Esophagus squamous epithelium (tissue), 5 donors: ENCODE measurements around the gene B3GNT3. TPM values are rescaled to one million over a fixed set of nuclear protein-coding genes. Genes with fewer than 3 reads are reported as not detected.
A peak's percentile ranks its signal among the peaks of the same experiment; 100 is the strongest.

ENCODE experiments used
- DNase-seq: peaks from one replicate; lab custom pipeline; 2025; lab: John Stamatoyannopoulos, UW
- H3K27ac ChIP-seq, 4 donors: fragments of 200-600 bp; sonication (generic); one replicate each; pipeline ENCODE4 v1.5.1; 2016 to 2019; ENCODE audit warnings: mild to moderate bottlenecking in 1 of 4
- H3K27me3 ChIP-seq, 4 donors: fragments of 200-600 bp; sonication (generic); 1 replicate in 3 of 4; 2 replicates in 1 of 4; pipeline versions ENCODE4 v1.5.1 to v1.6.0; 2017 to 2021; ENCODE audit warnings: antibody characterized with exemption in 1 of 4
- H3K36me3 ChIP-seq, 3 donors: fragments of 200-600 bp; sonication (generic); one replicate each; pipeline ENCODE4 v1.5.1; 2016 to 2019
- H3K4me1 ChIP-seq, 3 donors: fragments of 200-600 bp; sonication (generic); one replicate each; pipeline ENCODE4 v1.5.1; 2017 to 2019
- H3K4me3 ChIP-seq, 4 donors: fragments of 200-600 bp; sonication (generic); 1 replicate in 3 of 4; 2 replicates in 1 of 4; pipeline ENCODE4 v1.5.1; 2016 to 2019; ENCODE audit warnings: mild to moderate bottlenecking in 2 of 4, moderate library complexity in 1 of 4
- H3K9me3 ChIP-seq, 3 donors: fragments of 200-600 bp; sonication (generic); one replicate each; pipeline ENCODE4 v1.5.1; 2016 to 2019
- POLR2A ChIP-seq, 4 donors: fragments of 450-650 bp; IDR thresholded peaks; one replicate each; pipeline ENCODE4 v1.6.1; 2017; ENCODE audit warnings: antibody characterized with exemption in 4 of 4, mild to moderate bottlenecking in 4 of 4, moderate library complexity in 3 of 4
- WGBS, 2 donors: methylation state at CpG; one replicate each; pipeline ENCODE4 v1.1.5; 2018; 5-methylcytosine and 5-hydroxymethylcytosine counted together
- intact Hi-C: fragments of 100-400 bp; cut with DNase I; formaldehyde crosslinking; loops from one replicate; pipeline ENCODE4 v1.15.0; 2022
- total RNA-seq, 4 donors: library from RNA; depleted of rRNA; stranded (reverse); fragments of >200 nt; gene quantifications; one replicate each; pipeline ENCODE4 v1.1.0, GENCODE V29; 2016
- TF ChIP-seq, protein P1 (sequence below), 6 experiments: fragments of 450-650 bp in 4 of 6; fragments of 200-600 bp in 2 of 6; sonication (generic) in 2 of 6; IDR thresholded peaks; one replicate each; pipeline ENCODE4 v1.5.1; 2016 to 2019; ENCODE audit warnings: antibody characterized with exemption in 6 of 6, mild to moderate bottlenecking in 4 of 6, moderate library complexity in 4 of 6
- donor health status: DM: yes; HTN: yes; CAD: no.

Gene B3GNT3, protein sequence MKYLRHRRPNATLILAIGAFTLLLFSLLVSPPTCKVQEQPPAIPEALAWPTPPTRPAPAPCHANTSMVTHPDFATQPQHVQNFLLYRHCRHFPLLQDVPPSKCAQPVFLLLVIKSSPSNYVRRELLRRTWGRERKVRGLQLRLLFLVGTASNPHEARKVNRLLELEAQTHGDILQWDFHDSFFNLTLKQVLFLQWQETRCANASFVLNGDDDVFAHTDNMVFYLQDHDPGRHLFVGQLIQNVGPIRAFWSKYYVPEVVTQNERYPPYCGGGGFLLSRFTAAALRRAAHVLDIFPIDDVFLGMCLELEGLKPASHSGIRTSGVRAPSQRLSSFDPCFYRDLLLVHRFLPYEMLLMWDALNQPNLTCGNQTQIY
- 10 to 100 TPM; 11.6 to 23.5 (median 21.2) TPM for total RNA-seq

DNA sequence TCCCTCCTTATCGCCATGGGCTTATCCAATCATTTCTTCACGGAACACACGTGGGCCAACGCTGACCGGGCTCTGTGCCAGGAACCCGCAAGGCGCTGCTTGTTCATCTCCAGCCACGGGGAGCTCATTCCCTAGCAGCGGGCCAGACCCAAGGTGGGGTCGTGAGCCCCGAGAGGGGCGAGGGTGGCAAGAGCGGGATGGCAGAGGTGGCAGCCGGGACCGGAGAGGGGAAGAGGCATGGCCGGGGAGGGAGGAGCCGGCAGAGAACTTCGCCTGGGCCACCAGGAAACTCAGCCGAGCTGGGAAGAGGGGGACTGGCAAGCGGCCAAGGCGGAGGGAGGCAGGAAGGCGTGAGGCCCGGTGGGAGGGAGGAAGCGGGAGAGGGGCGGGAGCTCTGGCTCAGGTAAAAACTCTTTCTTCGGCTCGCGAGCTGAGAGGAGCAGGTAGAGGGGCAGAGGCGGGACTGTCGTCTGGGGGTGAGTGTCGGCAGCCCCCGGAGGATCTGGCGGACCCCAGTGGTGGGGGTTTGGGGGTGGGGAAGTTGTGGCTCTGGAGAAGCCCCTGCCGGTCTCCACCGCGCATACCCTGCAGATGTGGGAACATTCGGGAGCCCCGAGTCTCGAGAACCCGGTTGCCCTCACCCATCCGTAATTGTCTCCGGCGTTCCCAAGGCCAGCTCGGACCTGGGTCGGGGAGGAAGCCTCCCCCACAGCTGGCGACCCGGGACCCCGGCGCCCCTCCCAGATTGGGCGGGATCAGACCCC is at the start of gene B3GNT3:
TSS of gene B3GNT3 (plus strand) at position 408 of the 764 bp plus-strand sequence. CDS start 12,670 bp downstream, outside the sequence.
- DNase-seq, result no peak
- Histone ChIP-seq H3K27ac (peak within 1 kb of the TSS; percentile 54 to 70 (median 67)), H3K4me1 (peaks cover 5 to 65% (median 42%) of the 10 kb centered on the region in 3 donors), H3K4me3 (peak within 1 kb of the TSS; percentile 20 to 55 (median 28)), H3K27me3 (peaks cover 0 to 66% (median 13%) of the 10 kb centered on the region in 4 donors), H3K9me3 (no peaks in the 10 kb centered on the region), H3K36me3 (no peaks in the 10 kb centered on the region)
- TF ChIP-seq POLR2A (IDR thresholded peaks at IDR 0.05), result no peak
- TF ChIP-seq, protein P1, sequence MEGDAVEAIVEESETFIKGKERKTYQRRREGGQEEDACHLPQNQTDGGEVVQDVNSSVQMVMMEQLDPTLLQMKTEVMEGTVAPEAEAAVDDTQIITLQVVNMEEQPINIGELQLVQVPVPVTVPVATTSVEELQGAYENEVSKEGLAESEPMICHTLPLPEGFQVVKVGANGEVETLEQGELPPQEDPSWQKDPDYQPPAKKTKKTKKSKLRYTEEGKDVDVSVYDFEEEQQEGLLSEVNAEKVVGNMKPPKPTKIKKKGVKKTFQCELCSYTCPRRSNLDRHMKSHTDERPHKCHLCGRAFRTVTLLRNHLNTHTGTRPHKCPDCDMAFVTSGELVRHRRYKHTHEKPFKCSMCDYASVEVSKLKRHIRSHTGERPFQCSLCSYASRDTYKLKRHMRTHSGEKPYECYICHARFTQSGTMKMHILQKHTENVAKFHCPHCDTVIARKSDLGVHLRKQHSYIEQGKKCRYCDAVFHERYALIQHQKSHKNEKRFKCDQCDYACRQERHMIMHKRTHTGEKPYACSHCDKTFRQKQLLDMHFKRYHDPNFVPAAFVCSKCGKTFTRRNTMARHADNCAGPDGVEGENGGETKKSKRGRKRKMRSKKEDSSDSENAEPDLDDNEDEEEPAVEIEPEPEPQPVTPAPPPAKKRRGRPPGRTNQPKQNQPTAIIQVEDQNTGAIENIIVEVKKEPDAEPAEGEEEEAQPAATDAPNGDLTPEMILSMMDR (IDR thresholded peaks at IDR 0.05), result no peak
- intact Hi-C loops, result no loop called here
- 1 to 4% methylated on average over 22 to 25 of the region's 50 CpGs for WGBS, 2 donors

DNA sequence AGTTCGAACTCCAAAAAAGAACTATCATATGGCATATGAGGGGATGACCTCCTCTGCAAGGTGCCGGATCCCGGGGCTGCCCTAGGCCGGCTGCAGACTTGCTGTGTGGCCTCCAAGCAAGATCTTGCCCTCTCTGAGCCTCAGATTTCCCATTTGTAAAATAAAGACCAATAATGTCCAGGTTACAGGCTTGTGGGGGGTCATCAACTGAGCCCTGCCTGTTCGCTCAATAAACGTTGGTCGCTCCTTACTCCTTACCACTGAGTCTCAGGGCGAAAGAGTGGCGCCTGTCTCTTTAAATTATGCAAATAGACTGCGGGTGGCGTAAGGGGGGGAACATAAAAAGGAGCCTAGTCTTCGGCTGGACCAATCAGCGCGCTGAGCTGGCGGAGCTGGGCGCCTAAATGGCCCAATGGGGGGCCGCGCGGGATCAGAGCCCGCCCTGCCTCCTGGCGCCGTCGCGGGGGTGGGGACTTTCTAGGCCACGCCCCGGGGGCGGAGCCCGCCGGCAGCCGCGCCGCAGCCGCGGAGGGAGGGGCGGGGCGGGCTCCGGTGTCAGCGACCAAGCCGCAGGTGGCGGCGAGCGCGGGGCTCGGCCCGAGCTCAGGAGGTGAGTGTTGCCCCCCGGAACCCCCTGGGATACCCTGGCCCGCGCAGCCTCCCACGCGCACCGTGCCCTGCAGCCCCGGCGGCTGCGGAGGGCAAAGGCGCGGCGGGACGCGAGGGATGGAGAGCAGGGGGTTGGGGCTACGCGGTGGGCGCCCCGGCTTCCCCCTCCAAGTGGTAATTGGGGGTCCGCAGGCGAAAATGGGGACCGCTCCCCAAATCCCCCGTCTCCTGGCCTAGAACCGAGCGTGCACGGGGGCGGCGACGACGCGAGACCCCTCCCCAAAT is 47.5 kb upstream of the B3GNT3 start:
- Histone ChIP-seq H3K36me3 (no peaks in the 10 kb centered on the region), H3K4me3 (peak overlapping the region; percentile 21 to 63 (median 43)), H3K27ac (no peak overlapping the region), H3K9me3 (no peaks in the 10 kb centered on the region), H3K27me3 (peaks cover 0 to 30% (median 0%) of the 10 kb centered on the region in 4 donors), H3K4me1 (peaks cover 3 to 19% (median 4%) of the 10 kb centered on the region in 3 donors)
- intact Hi-C loops, result no loop called here
- peak; percentile 82 for DNase-seq
- TF ChIP-seq, protein P1 (IDR thresholded peaks at IDR 0.05), result no peak
- no peak for TF ChIP-seq POLR2A (IDR thresholded peaks at IDR 0.05)
- 19 to 24% methylated on average over 17 to 21 of the region's 75 CpGs for WGBS, 2 donors

GRCh38 chr19:17748884-17749638 is 45.9 kb upstream of the B3GNT3 start:
- Histone ChIP-seq H3K4me1 (peaks cover 3 to 19% (median 4%) of the 10 kb centered on the region in 3 donors), H3K27me3 (peaks cover 0 to 30% (median 0%) of the 10 kb centered on the region in 4 donors), H3K4me3 (no peak overlapping the region), H3K27ac (no peak overlapping the region), H3K36me3 (no peaks in the 10 kb centered on the region), H3K9me3 (no peaks in the 10 kb centered on the region)
- TF ChIP-seq POLR2A (IDR thresholded peaks at IDR 0.05), result no peak
- TF ChIP-seq, protein P1 (IDR thresholded peaks at IDR 0.05), result no peak
- no peak for DNase-seq
- intact Hi-C loops, result no loop called here
- 67 to 69% methylated on average over 4 to 6 of the region's 6 CpGs for WGBS, 2 donors

- TF ChIP-seq, protein P1 (IDR thresholded peaks at IDR 0.05), result no peak
- TF ChIP-seq POLR2A (IDR thresholded peaks at IDR 0.05), result no peak
- H3K27ac ChIP-seq, result peak overlapping the region in 1 of 4 donors; percentile 6
- peaks cover 3 to 23% (median 4%) of the 10 kb centered on the region in 3 donors for H3K4me1 ChIP-seq
- H3K9me3 ChIP-seq, result no peaks in the 10 kb centered on the region
- no peak overlapping the region for H3K4me3 ChIP-seq
- no peak for DNase-seq
- intact Hi-C loops, result loop anchor here (10.0 kb wide), 1 partner anchor 45 kb away; no protein-coding TSS in a partner anchor
- H3K27me3 ChIP-seq, result peaks cover 0 to 30% (median 0%) of the 10 kb centered on the region in 4 donors
- no peaks in the 10 kb centered on the region for H3K36me3 ChIP-seq
- whole genome bisulfite sequencing, 2 donors, result 28 to 32% methylated on average over 5 to 8 of the region's 8 CpGs
These were observed 45.0 kb upstream of the B3GNT3 start for GRCh38 chr19:17749912-17750317.
